Measurements from ENCODE around the gene SORCS3. TPM values are rescaled to one million over a fixed set of nuclear protein-coding genes. Genes with fewer than 3 reads are reported as not detected.

Gene SORCS3
- total RNA-seq, 1 experiment from 2014 or later, result not detected

DNA sequence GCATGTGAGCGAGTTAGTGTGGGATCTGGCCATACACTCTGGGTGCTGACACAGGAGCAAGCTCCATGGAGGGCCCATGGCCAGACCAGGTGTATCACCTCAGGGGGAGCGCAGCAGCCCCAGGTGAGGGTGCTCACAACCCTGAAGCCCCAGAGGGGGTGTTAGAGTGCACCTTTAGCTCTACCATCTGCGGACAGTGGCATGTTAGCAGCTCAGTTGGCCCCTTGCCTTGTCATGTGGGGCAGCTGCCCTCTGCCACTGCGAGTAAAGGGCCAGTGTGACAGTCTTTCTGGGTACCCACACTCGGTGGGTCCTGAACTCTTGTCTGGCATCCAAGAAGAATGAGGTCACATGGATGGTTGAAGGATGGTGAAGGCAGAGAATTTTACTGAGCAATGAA is 600.2 kb downstream of the SORCS3 start:
- no peaks in the 10 kb centered on the region for H4K20me1 ChIP-seq (ENCODE audit: insufficient read depth)
- H3K9me3 ChIP-seq (ENCODE audit: insufficient read depth, low read depth), result no peaks in the 10 kb centered on the region
- no peaks in the 10 kb centered on the region for H3K36me3 ChIP-seq (ENCODE audit: low read depth)
- H3K4me3 ChIP-seq, result no peak overlapping the region
- no peak for DNase-seq
- H3K79me2 ChIP-seq (ENCODE audit: low read depth), result no peaks in the 10 kb centered on the region
- CTCF ChIA-PET, result no interaction called here
- intact Hi-C loops (cut with micrococcal nuclease; ENCODE audit: unreplicated experiment), result no loop called here
- no peak overlapping the region for H3K4me2 ChIP-seq
- no peak overlapping the region for H2AFZ ChIP-seq
- no peaks in the 10 kb centered on the region for H3K9me2 ChIP-seq (ENCODE audit: insufficient read depth)
- H3K27ac ChIP-seq, result no peak overlapping the region
- POLR2A ChIA-PET (ENCODE audit: unreplicated experiment), result no interaction called here
- TF ChIP-seq, protein P1, sequence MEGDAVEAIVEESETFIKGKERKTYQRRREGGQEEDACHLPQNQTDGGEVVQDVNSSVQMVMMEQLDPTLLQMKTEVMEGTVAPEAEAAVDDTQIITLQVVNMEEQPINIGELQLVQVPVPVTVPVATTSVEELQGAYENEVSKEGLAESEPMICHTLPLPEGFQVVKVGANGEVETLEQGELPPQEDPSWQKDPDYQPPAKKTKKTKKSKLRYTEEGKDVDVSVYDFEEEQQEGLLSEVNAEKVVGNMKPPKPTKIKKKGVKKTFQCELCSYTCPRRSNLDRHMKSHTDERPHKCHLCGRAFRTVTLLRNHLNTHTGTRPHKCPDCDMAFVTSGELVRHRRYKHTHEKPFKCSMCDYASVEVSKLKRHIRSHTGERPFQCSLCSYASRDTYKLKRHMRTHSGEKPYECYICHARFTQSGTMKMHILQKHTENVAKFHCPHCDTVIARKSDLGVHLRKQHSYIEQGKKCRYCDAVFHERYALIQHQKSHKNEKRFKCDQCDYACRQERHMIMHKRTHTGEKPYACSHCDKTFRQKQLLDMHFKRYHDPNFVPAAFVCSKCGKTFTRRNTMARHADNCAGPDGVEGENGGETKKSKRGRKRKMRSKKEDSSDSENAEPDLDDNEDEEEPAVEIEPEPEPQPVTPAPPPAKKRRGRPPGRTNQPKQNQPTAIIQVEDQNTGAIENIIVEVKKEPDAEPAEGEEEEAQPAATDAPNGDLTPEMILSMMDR (conservative IDR thresholded peaks at IDR 0.05), result no peak
- TF ChIP-seq EZH2 (IDR thresholded peaks at IDR 0.05; ENCODE audit: low read depth), result no peak
- H3K4me1 ChIP-seq (replicated peaks; ENCODE audit: insufficient read depth), result no peaks in the 10 kb centered on the region
- no peaks in the 10 kb centered on the region for H3F3A ChIP-seq (ENCODE audit: insufficient read depth, low read depth)
- BruUV-seq (replicated peaks), result no TSS peak
- H3K27me3 ChIP-seq (ENCODE audit: insufficient read depth, low read depth), result no peaks in the 10 kb centered on the region

DNA sequence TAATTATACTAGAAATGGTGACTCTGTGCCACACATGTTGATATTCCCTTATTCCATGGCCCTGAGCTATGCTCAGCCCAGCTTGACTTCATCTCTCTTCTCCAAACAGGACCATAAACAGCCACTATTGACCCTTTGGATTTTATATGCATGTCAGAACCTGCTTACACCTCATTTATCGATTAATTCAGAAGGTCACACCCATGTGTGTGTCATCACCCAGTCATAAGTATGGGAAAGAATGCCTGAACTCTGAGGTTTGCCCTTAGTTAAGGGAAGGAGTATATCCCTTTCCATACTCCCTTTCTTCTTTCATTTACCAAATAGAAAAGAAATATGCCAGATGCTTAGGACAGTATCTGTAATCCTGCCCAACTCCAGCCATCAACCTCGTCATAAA is 602.3 kb downstream of the SORCS3 start:
- H3K4me2 ChIP-seq, result no peak overlapping the region
- no peak for TF ChIP-seq EZH2 (IDR thresholded peaks at IDR 0.05; ENCODE audit: low read depth)
- TF ChIP-seq, protein P1 (conservative IDR thresholded peaks at IDR 0.05), result no peak
- ChIA-PET CTCF (no interaction called here), POLR2A (ENCODE audit: unreplicated experiment) (no interaction called here)
- H3F3A ChIP-seq (ENCODE audit: insufficient read depth, low read depth), result no peaks in the 10 kb centered on the region
- no peaks in the 10 kb centered on the region for H4K20me1 ChIP-seq (ENCODE audit: insufficient read depth)
- no peak for DNase-seq
- intact Hi-C loops (cut with micrococcal nuclease; ENCODE audit: unreplicated experiment), result no loop called here
- H3K4me3 ChIP-seq, result no peak overlapping the region
- H3K4me1 ChIP-seq (replicated peaks; ENCODE audit: insufficient read depth), result no peaks in the 10 kb centered on the region
- H3K9me2 ChIP-seq (ENCODE audit: insufficient read depth), result no peaks in the 10 kb centered on the region
- H3K36me3 ChIP-seq (ENCODE audit: low read depth), result no peaks in the 10 kb centered on the region
- H3K9me3 ChIP-seq (ENCODE audit: insufficient read depth, low read depth), result no peaks in the 10 kb centered on the region
- no TSS peak for BruUV-seq (replicated peaks)
- H3K27ac ChIP-seq, result no peak overlapping the region
- H2AFZ ChIP-seq, result no peak overlapping the region
- H3K27me3 ChIP-seq (ENCODE audit: insufficient read depth, low read depth), result no peaks in the 10 kb centered on the region
- no peaks in the 10 kb centered on the region for H3K79me2 ChIP-seq (ENCODE audit: low read depth)

DNA sequence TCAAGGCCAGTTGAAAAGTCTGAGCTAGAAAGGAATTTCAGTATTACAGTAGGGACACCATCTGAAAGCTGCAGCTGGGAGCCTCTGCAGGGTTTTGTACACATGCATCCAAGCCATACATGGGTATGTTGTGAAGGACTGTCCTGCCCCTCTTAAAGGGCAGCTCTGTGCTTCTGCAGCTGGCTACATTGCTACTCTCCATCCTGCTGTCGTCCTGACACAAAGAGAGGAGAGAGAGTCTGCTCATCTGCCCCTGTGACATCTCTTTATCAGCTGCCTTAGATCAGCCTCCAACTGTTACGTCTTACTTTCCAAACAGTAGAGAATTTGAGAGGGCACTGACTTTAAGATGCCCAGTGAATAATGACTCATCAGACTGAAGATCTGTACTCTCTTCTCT is 602.7 kb downstream of the SORCS3 start:
- Histone ChIP-seq H3K27me3 (ENCODE audit: insufficient read depth, low read depth) (no peaks in the 10 kb centered on the region), H3K36me3 (ENCODE audit: low read depth) (no peaks in the 10 kb centered on the region), H2AFZ (no peak overlapping the region), H3K9me3 (ENCODE audit: insufficient read depth, low read depth) (no peaks in the 10 kb centered on the region), H3K4me2 (no peak overlapping the region), H4K20me1 (ENCODE audit: insufficient read depth) (no peaks in the 10 kb centered on the region), H3K27ac (no peak overlapping the region), H3K4me1 (replicated peaks; ENCODE audit: insufficient read depth) (no peaks in the 10 kb centered on the region), H3F3A (ENCODE audit: insufficient read depth, low read depth) (no peaks in the 10 kb centered on the region), H3K79me2 (ENCODE audit: low read depth) (no peaks in the 10 kb centered on the region), H3K4me3 (no peak overlapping the region), H3K9me2 (ENCODE audit: insufficient read depth) (no peaks in the 10 kb centered on the region)
- intact Hi-C loops (cut with micrococcal nuclease; ENCODE audit: unreplicated experiment), result no loop called here
- no peak for DNase-seq
- POLR2A ChIA-PET (ENCODE audit: unreplicated experiment), result no interaction called here
- CTCF ChIA-PET, result no interaction called here
- TF ChIP-seq, protein P1 (conservative IDR thresholded peaks at IDR 0.05), result no peak
- no peak for TF ChIP-seq EZH2 (IDR thresholded peaks at IDR 0.05; ENCODE audit: low read depth)
- BruUV-seq (replicated peaks), result no TSS peak
